ENCODE measurements around the gene CRTC3. TPM values are rescaled to one million over a fixed set of nuclear protein-coding genes. Genes with fewer than 3 reads are reported as not detected.

The CRTC3 gene
- total and polyA plus RNA-seq, 2 donors (not counting 1 experiment from before 2014, with no cell fraction given) = 18.3 to 23.4 TPM

- Histone ChIP-seq H4K20me1 (ENCODE audit: control insufficient read depth, extremely low read depth, insufficient read depth, low read length) (no peaks in the 10 kb centered on the region), H2AFZ (ENCODE audit: low read length) (no peak overlapping the region), H3K9me3 (ENCODE audit: control insufficient read depth, insufficient read depth, low read depth, low read length) (no peaks in the 10 kb centered on the region), H3K36me3 (ENCODE audit: control insufficient read depth, insufficient read depth, low read length) (no peaks in the 10 kb centered on the region), H3K27me3 (ENCODE audit: control insufficient read depth, insufficient read depth, low read length) (no peaks in the 10 kb centered on the region), H3K9ac (ENCODE audit: insufficient read depth, low read length) (no peak overlapping the region), H3K4me2 (ENCODE audit: extremely low read depth, insufficient read depth, low read length) (no peak overlapping the region), H3K4me1 (ENCODE audit: control insufficient read depth, extremely low read depth, insufficient read depth, low read length) (peaks cover 3% of the 10 kb centered on the region), H3K27ac (ENCODE audit: insufficient read depth, low read length) (no peak overlapping the region), H3K4me3 (replicated peaks in 1 of 4; ENCODE audit: control extremely low read depth in 1 of 4, insufficient read depth in 1 of 4, low read depth in 3 of 4, low read length in 4 of 4) (no peak overlapping the region), H3K79me2 (ENCODE audit: control insufficient read depth, insufficient read depth, low read length) (no peaks in the 10 kb centered on the region)
- DNase-seq (ENCODE audit: low read depth in 2 of 2) = no peak
- TF ChIP-seq, protein P1, sequence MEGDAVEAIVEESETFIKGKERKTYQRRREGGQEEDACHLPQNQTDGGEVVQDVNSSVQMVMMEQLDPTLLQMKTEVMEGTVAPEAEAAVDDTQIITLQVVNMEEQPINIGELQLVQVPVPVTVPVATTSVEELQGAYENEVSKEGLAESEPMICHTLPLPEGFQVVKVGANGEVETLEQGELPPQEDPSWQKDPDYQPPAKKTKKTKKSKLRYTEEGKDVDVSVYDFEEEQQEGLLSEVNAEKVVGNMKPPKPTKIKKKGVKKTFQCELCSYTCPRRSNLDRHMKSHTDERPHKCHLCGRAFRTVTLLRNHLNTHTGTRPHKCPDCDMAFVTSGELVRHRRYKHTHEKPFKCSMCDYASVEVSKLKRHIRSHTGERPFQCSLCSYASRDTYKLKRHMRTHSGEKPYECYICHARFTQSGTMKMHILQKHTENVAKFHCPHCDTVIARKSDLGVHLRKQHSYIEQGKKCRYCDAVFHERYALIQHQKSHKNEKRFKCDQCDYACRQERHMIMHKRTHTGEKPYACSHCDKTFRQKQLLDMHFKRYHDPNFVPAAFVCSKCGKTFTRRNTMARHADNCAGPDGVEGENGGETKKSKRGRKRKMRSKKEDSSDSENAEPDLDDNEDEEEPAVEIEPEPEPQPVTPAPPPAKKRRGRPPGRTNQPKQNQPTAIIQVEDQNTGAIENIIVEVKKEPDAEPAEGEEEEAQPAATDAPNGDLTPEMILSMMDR (conservative IDR thresholded peaks at IDR 0.05 in 1 of 2, IDR thresholded peaks at IDR 0.05 in 1 of 2; ENCODE audit: low read depth in 1 of 2, low read length in 2 of 2) = no peak
- no peak for TF ChIP-seq EZH2 (IDR thresholded peaks at IDR 0.05; ENCODE audit: low read length, missing control alignments)
Measured at GRCh38 chr15:90600954-90601353, 71.2 kb downstream of the CRTC3 start.

DNA sequence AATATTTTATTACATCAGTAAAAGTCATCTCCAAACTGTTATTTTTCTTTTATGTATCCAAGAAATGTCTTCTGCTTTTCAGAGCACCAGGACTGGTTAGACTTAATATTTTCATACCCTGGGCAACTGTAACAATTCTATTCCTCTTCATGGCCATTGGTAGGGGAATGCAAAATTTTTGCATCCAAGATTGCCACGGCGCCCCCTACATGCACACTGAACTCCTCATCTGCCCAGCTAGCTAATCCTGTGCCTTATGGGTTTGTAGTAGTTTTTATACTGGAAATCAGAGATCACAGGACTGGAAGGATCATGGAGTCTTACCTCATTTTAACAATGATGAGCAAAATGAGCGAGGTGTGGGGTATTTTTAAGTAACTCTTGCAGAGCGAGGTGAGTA is 74.2 kb downstream of the CRTC3 start:
- Histone ChIP-seq H3K4me3 (replicated peaks in 1 of 4; ENCODE audit: control extremely low read depth in 1 of 4, insufficient read depth in 1 of 4, low read depth in 3 of 4, low read length in 4 of 4) (no peak overlapping the region), H3K9me3 (ENCODE audit: control insufficient read depth, insufficient read depth, low read depth, low read length) (no peaks in the 10 kb centered on the region), H4K20me1 (ENCODE audit: control insufficient read depth, extremely low read depth, insufficient read depth, low read length) (no peaks in the 10 kb centered on the region), H3K27ac (ENCODE audit: insufficient read depth, low read length) (no peak overlapping the region), H3K79me2 (ENCODE audit: control insufficient read depth, insufficient read depth, low read length) (no peaks in the 10 kb centered on the region), H3K27me3 (ENCODE audit: control insufficient read depth, insufficient read depth, low read length) (no peaks in the 10 kb centered on the region), H2AFZ (ENCODE audit: low read length) (no peak overlapping the region), H3K4me2 (ENCODE audit: extremely low read depth, insufficient read depth, low read length) (no peak overlapping the region), H3K4me1 (ENCODE audit: control insufficient read depth, extremely low read depth, insufficient read depth, low read length) (no peaks in the 10 kb centered on the region), H3K9ac (ENCODE audit: insufficient read depth, low read length) (no peak overlapping the region), H3K36me3 (ENCODE audit: control insufficient read depth, insufficient read depth, low read length) (no peaks in the 10 kb centered on the region)
- DNase-seq (ENCODE audit: low read depth in 2 of 2) = peak in 1 of 2 donors; percentile 37
- no peak for TF ChIP-seq EZH2 (IDR thresholded peaks at IDR 0.05; ENCODE audit: low read length, missing control alignments)
- TF ChIP-seq, protein P1 (conservative IDR thresholded peaks at IDR 0.05 in 1 of 2, IDR thresholded peaks at IDR 0.05 in 1 of 2; ENCODE audit: low read depth in 1 of 2, low read length in 2 of 2) = peak; percentile 21 to 58

GRCh38 chr15:90606641-90607040 is 76.9 kb downstream of the CRTC3 start:
- H3K9me3 ChIP-seq (ENCODE audit: control insufficient read depth, insufficient read depth, low read depth, low read length) = no peaks in the 10 kb centered on the region
- H3K27ac ChIP-seq (ENCODE audit: insufficient read depth, low read length) = no peak overlapping the region
- no peaks in the 10 kb centered on the region for H4K20me1 ChIP-seq (ENCODE audit: control insufficient read depth, extremely low read depth, insufficient read depth, low read length)
- no peaks in the 10 kb centered on the region for H3K27me3 ChIP-seq (ENCODE audit: control insufficient read depth, insufficient read depth, low read length)
- TF ChIP-seq EZH2 (IDR thresholded peaks at IDR 0.05; ENCODE audit: low read length, missing control alignments) = no peak
- TF ChIP-seq, protein P1 (conservative IDR thresholded peaks at IDR 0.05 in 1 of 2, IDR thresholded peaks at IDR 0.05 in 1 of 2; ENCODE audit: low read depth in 1 of 2, low read length in 2 of 2) = no peak
- H3K4me2 ChIP-seq (ENCODE audit: extremely low read depth, insufficient read depth, low read length) = no peak overlapping the region
- DNase-seq (ENCODE audit: low read depth in 2 of 2) = no peak
- no peaks in the 10 kb centered on the region for H3K79me2 ChIP-seq (ENCODE audit: control insufficient read depth, insufficient read depth, low read length)
- H3K9ac ChIP-seq (ENCODE audit: insufficient read depth, low read length) = no peak overlapping the region
- H2AFZ ChIP-seq (ENCODE audit: low read length) = no peak overlapping the region
- peaks cover 8% of the 10 kb centered on the region for H3K4me1 ChIP-seq (ENCODE audit: control insufficient read depth, extremely low read depth, insufficient read depth, low read length)
- no peak overlapping the region for H3K4me3 ChIP-seq (replicated peaks in 1 of 4; ENCODE audit: control extremely low read depth in 1 of 4, insufficient read depth in 1 of 4, low read depth in 3 of 4, low read length in 4 of 4)
- peaks cover 5% of the 10 kb centered on the region for H3K36me3 ChIP-seq (ENCODE audit: control insufficient read depth, insufficient read depth, low read length)

All from fibroblast of lung (primary cell).